Activated naive CD8-positive, alpha-beta T cell treated with anti-CD3 and anti-CD28 coated beads for 36 hours (primary cell): Measurements from ENCODE around the gene DNASE1L1. TPM values are rescaled to one million over a fixed set of nuclear protein-coding genes. Genes with fewer than 3 reads are reported as not detected.
A peak's percentile ranks its signal among the peaks of the same experiment; 100 is the strongest.
"Not testable (repeated sequence)": the region's sequence is repeated elsewhere in the genome, so short reads cannot be mapped to it uniquely, and the experiment has no call there.

Experiments used
- DNase-seq: peaks from one replicate; pipeline ENCODE4 v3.0.0; 2021
- H3K27ac Mint-ChIP-seq: one replicate; pipeline ENCODE4 v1.8.0; 2022; ENCODE audit warnings: mild to moderate bottlenecking, moderate library complexity, mixed read lengths
- H3K27me3 Mint-ChIP-seq: one replicate; pipeline ENCODE4 v1.8.0; 2022; ENCODE audit warnings: mild to moderate bottlenecking, mixed read lengths
- H3K36me3 Mint-ChIP-seq: one replicate; pipeline ENCODE4 v1.8.0; 2021; ENCODE audit warnings: mild to moderate bottlenecking, mixed read lengths
- H3K4me1 Mint-ChIP-seq: one replicate; pipeline ENCODE4 v1.8.0; 2021; ENCODE audit warnings: mixed read lengths
- H3K4me3 Mint-ChIP-seq: one replicate; pipeline ENCODE4 v1.8.0; 2022; ENCODE audit warnings: mild to moderate bottlenecking, moderate library complexity, mixed read lengths
- H3K9me3 Mint-ChIP-seq: one replicate; pipeline ENCODE4 v1.8.0; 2022; ENCODE audit warnings: mixed read lengths
- total RNA-seq, 2 experiments: library from RNA; stranded (reverse); gene quantifications; one replicate each; pipeline ENCODE4 v1.2.3, GENCODE V29; 2021

The DNASE1L1 gene
- total RNA-seq, 2 experiments from 2014 or later = 12.4 to 12.7 TPM

- DNase-seq = no peak
- H3K27ac Mint-ChIP-seq = peak overlapping the region; percentile 63
- no peaks in the 10 kb centered on the region for H3K9me3 Mint-ChIP-seq
- no peak overlapping the region for H3K4me3 Mint-ChIP-seq
- peaks cover 17% of the 10 kb centered on the region for H3K27me3 Mint-ChIP-seq
- peaks cover 18% of the 10 kb centered on the region for H3K4me1 Mint-ChIP-seq
- H3K36me3 Mint-ChIP-seq = peaks cover 30% of the 10 kb centered on the region
Measured at GRCh38 chrX:154401918-154402621, 7.0 kb downstream of the DNASE1L1 start.

GRCh38 chrX:154401045-154401799 is 7.8 kb downstream of the DNASE1L1 start:
- no peak for DNase-seq
- H3K4me1 Mint-ChIP-seq = peaks cover 18% of the 10 kb centered on the region
- H3K27ac Mint-ChIP-seq = peak overlapping the region; percentile 83
- H3K4me3 Mint-ChIP-seq = peak overlapping the region; percentile 97
- H3K27me3 Mint-ChIP-seq = peaks cover 17% of the 10 kb centered on the region
- H3K9me3 Mint-ChIP-seq = no peaks in the 10 kb centered on the region
- H3K36me3 Mint-ChIP-seq = peaks cover 30% of the 10 kb centered on the region

- Mint-ChIP-seq H3K27ac (peak overlapping the region; percentile 99), H3K4me1 (peaks cover 18% of the 10 kb centered on the region), H3K4me3 (peak overlapping the region; percentile 97), H3K27me3 (peaks cover 17% of the 10 kb centered on the region), H3K36me3 (peaks cover 30% of the 10 kb centered on the region)
- DNase-seq, H3K9me3 Mint-ChIP-seq: not testable (repeated sequence)
Measured at GRCh38 chrX:154400369-154400817, 8.7 kb downstream of the DNASE1L1 start.

GRCh38 chrX:154399527-154400368 is 9.3 kb downstream of the DNASE1L1 start:
- H3K27me3 Mint-ChIP-seq = peaks cover 17% of the 10 kb centered on the region

GRCh38 chrX:154398668-154399526 is 10.2 kb downstream of the DNASE1L1 start:
- Mint-ChIP-seq H3K4me1 (peaks cover 18% of the 10 kb centered on the region), H3K36me3 (peaks cover 30% of the 10 kb centered on the region), H3K27ac (peak overlapping the region; percentile 99), H3K27me3 (peaks cover 17% of the 10 kb centered on the region), H3K4me3 (peak overlapping the region; percentile 97), H3K9me3 (no peaks in the 10 kb centered on the region)
- DNase-seq = peak; percentile 73

More at GRCh38 chrX:154399527-154400368, 9.3 kb downstream of the DNASE1L1 start:
- Mint-ChIP-seq H3K36me3 (peaks cover 30% of the 10 kb centered on the region), H3K4me1 (peaks cover 18% of the 10 kb centered on the region), H3K9me3 (no peaks in the 10 kb centered on the region), H3K27ac (peak overlapping the region; percentile 99), H3K4me3 (peak overlapping the region; percentile 97)
- no peak for DNase-seq

GRCh38 chrX:154397888-154398667 is 11.0 kb downstream of the DNASE1L1 start, which contains the start of gene RPL10:
Gene RPL10, plus strand, starts transcription at chrX:154398377. Its CDS starts 143 bp downstream, at chrX:154398520.
- H3K4me1 Mint-ChIP-seq = peaks cover 18% of the 10 kb centered on the region
- peaks cover 17% of the 10 kb centered on the region for H3K27me3 Mint-ChIP-seq
- peak; percentile 93 for DNase-seq
- no peaks in the 10 kb centered on the region for H3K9me3 Mint-ChIP-seq
- peak within 1 kb of the TSS; percentile 97 for H3K4me3 Mint-ChIP-seq
- H3K27ac Mint-ChIP-seq = peak within 1 kb of the TSS; percentile 99
- peaks cover 30% of the 10 kb centered on the region for H3K36me3 Mint-ChIP-seq

GRCh38 chrX:154396973-154397887 is 11.8 kb downstream of the DNASE1L1 start:
- H3K4me1 Mint-ChIP-seq = peaks cover 18% of the 10 kb centered on the region
- H3K27me3 Mint-ChIP-seq = peaks cover 17% of the 10 kb centered on the region
- H3K4me3 Mint-ChIP-seq = peak overlapping the region; percentile 97
- peak; percentile 74 for DNase-seq
- H3K9me3 Mint-ChIP-seq = no peaks in the 10 kb centered on the region
- H3K27ac Mint-ChIP-seq = peak overlapping the region; percentile 99
- peaks cover 30% of the 10 kb centered on the region for H3K36me3 Mint-ChIP-seq

- Mint-ChIP-seq H3K4me3 (peak overlapping the region; percentile 97), H3K36me3 (peaks cover 30% of the 10 kb centered on the region), H3K27me3 (peaks cover 17% of the 10 kb centered on the region), H3K4me1 (peaks cover 18% of the 10 kb centered on the region)
- not testable (repeated sequence) for H3K27ac Mint-ChIP-seq, H3K9me3 Mint-ChIP-seq, DNase-seq
Measured at GRCh38 chrX:154396363-154396762, 12.7 kb downstream of the DNASE1L1 start.

- H3K27ac Mint-ChIP-seq, H3K27me3 Mint-ChIP-seq, H3K36me3 Mint-ChIP-seq, H3K4me1 Mint-ChIP-seq, H3K9me3 Mint-ChIP-seq, H3K4me3 Mint-ChIP-seq, DNase-seq: not testable (repeated sequence)
Measured at GRCh38 chrX:154389812-154390747, 19.0 kb downstream of the DNASE1L1 start.

GRCh38 chrX:154388649-154389048 is 20.4 kb downstream of the DNASE1L1 start:
- not testable (repeated sequence) for H3K27ac Mint-ChIP-seq, H3K4me1 Mint-ChIP-seq, H3K36me3 Mint-ChIP-seq, H3K4me3 Mint-ChIP-seq, DNase-seq, H3K27me3 Mint-ChIP-seq, H3K9me3 Mint-ChIP-seq

GRCh38 chrX:154388094-154388493 is 21.0 kb downstream of the DNASE1L1 start:
- DNase-seq, H3K4me1 Mint-ChIP-seq, H3K4me3 Mint-ChIP-seq, H3K27me3 Mint-ChIP-seq, H3K9me3 Mint-ChIP-seq, H3K27ac Mint-ChIP-seq, H3K36me3 Mint-ChIP-seq: not testable (repeated sequence)
